IPS DF 19.7 (cell line): ENCODE data around the gene TGM6.
"Not testable (repeated sequence)": the region's sequence is repeated elsewhere in the genome, so short reads cannot be mapped to it uniquely, and the experiment has no call there.

ENCODE experiments used
- DNase-seq: peaks from one replicate; pipeline ENCODE4 v3.0.0-alpha.2; 2013; ENCODE audit warnings: low read depth, low spot score

The TGM6 gene

DNA sequence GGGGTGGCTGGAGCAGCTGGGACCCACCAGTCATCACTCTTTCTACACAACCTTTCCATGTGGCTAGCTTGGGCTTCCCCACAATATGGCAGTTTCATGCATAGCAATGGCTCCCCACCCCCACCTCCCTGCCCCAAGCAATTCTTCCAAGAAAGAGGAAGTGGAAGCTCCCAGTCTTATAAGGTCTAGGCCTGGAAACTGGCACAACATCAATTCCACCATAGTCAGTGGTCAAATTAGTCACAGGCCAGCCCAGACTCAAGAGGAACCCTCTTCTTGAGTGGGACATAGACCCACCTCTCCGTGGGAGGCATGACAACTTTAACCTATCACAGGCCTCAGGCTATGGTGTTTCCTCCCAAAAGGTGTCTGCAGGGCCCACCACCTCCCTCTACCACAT is 17.7 kb downstream of the TGM6 start:
- no peak for DNase-seq

DNA sequence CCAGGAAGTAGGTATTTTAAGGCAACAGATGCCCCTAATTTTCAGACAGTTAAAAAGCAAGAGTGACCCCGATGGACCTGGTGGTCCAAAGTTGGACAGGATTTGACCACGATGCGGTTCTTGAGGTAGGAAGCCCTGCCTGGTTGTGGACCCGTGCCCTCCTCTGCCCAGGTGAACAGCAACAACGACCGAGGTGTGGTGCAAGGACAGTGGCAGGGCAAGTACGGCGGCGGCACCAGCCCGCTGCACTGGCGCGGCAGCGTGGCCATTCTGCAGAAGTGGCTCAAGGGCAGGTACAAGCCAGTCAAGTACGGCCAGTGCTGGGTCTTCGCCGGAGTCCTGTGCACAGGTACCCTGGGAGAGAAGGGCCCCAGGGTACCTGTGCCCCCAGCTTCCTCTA is 18.7 kb downstream of the TGM6 start:
- no peak for DNase-seq

DNA sequence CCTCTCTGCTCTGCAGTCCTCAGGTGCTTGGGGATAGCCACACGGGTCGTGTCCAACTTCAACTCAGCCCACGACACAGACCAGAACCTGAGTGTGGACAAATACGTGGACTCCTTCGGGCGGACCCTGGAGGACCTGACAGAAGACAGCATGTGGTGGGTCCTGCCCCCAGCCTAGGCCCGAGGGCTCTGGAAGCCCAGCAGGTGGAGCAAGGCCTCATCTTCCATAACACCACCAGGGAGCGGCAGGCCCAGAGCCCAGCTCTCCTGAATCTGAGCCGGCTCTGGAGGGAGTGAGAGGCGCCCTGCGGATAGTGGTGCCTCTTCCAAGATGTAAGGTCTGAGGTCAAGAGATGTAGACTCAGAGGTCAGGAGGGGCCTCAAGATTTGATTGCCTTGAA is 19.6 kb downstream of the TGM6 start:
- DNase-seq = no peak

DNA sequence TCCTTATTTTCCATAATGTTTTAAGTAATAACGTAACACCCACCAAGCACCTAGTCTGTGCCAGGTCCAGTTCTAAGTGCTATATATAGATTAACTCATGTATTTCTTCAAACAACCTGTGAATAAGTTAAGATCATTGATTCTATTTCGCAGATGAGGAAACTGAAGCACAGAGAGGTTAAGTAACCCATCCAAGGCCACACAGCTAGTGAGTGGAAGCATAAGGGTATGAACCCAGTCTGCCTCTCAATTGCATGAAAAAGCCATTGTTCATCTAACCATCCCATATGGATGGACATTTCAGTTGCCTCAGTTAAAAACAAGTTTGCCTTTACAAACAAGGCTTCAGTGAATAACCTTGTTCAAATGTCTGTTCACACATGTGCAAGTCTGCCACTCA is 20.8 kb downstream of the TGM6 start:
- DNase-seq = no peak

DNA sequence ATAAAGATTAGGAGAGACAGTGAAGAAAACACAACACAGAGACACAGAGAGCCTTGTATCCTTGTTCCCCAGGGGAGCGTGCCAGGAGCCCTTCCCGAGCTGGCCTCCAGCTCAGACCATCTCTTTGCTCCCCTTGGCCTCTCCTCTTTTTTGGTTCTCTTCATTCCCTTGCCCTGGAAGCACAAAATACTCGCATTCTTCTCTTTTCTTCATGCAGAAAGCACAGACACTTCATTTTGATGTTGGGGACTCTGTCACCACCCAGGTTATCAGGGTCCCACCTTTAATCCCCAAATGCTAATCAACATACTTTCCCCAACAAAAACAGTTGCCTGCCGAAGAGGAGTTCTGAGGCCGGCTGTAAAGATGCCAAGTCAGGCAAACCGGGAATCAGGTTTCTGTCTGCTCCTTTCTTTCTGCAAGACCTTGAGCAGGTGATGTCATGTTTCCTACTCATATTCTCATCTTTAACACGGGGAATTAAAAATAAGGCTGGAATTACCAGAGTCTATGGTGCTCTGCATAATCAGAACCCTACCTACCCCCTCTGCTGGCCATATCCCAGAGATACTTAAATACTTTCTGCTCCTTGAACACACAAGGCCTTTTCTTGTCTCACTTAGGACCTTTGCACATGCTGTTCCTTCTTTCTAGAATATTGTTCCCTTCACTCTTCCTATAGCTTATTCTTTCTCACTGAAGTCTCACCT is 21.7 kb downstream of the TGM6 start:
- DNase-seq = no peak

DNA sequence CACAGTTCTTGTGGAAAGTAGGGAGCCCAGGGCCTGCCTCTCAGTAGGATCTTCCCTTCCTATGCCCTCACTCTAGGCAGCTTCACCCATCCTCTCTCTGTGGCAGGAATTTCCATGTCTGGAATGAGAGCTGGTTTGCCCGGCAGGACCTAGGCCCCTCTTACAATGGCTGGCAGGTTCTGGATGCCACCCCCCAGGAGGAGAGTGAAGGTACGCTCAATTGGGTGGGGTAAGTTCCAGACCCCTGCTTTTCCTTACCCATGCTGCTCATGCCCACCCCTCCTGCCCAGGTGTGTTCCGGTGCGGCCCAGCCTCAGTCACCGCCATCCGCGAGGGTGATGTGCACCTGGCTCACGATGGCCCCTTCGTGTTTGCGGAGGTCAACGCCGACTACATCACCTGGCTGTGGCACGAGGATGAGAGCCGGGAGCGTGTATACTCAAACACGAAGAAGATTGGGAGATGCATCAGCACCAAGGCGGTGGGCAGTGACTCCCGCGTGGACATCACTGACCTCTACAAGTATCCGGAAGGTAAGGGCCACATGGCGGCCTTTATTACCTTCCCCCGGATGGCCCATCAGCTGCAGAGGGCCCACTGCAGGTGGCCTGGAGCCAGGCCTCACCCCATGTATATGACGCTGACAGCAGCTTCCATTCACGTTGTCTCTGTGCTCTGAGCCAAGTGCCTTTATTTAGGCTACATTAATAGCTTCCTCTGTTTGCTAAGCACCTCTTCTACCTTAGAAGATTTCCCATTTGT is 22.8 kb downstream of the TGM6 start:
- no peak for DNase-seq

DNA sequence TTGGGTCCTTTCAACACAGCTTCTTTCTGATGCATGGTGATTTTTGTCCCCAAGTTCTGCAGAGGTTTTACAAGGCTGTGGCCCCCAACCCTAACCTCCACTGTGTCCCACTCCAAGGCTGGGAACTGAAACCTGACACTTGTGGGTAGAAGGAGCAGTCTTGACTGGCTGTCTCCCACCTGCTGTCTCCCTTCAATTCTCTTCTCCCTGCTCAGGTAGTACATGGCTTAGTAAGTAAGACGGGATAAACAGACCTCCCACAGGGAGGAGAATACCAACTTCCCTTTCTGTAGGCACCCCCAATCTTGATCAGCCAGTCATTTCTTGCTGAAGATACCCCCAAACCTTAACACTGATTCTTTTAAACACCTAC is 25.0 kb downstream of the TGM6 start:
- no peak for DNase-seq

DNA sequence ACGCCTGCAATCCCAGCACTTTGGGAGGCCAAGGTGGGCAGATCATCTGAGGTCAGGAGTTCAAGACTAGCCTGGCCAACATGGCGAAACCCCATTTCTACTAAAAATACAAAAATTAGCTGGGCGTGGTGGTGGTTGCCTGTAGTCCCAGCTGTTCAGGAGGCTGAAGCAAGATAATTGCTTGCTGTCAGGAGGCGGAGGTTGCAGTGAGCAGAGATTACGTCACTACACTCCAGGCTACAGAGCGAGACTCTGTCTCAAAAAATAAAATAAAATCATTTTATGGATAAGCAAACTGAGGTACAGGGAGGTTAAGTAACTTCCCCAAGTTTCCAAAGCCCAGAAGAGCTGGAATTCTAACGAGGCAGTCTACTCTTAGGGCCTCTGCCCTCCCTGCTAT is 26.7 kb downstream of the TGM6 start:
- not testable (repeated sequence) for DNase-seq

DNA sequence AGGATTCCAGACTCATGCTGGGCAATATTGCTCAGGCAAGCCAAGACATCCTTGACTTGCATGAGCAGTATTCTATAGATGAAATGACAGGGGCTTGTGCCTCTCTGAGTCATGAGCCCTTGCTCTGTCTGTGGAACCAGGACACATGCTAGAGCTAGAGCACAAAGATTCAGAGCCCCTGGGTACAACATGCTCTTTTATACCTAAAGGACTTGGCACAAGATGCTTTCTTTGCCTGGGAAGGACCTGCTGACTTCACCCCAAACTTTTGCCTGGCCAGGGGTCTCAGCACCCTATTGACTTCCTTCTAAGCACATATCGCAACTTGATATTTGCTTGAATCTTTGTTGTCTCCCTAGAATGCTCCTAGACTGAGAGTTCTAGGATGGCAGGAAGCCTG is 27.4 kb downstream of the TGM6 start:
- DNase-seq = no peak

DNA sequence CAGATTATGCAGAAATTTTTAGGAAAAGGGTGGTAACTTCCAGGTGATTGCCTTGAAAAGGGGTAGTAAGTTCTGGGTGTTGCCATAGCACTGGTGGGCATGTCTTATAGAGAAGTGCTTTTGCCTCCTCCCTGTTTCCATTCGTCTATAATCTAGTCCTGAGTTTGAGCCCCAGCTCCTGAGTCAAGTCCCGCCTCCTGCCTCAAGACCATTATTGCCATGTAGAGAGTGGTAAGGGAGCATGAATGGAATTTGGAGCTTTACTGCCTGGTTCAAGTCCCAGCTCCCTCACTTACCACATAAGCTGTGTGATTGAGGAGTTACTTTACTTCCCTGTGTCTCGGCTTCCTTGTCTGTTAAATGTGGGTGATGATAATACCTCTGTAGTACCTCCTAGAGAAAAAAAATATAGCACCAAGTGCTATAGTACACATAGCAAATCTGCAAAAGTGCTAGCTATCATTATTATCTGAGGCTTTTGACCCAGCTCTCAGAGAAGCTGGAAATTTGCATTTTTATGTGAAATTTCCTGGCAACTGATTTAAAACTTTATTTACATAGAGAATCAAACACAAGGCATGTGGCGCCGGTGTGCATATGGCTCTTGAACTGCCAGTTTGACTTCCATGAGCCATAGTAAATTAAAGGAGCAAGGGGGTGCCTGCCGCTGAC is 36.0 kb downstream of the TGM6 start:
- DNase-seq = no peak

DNA sequence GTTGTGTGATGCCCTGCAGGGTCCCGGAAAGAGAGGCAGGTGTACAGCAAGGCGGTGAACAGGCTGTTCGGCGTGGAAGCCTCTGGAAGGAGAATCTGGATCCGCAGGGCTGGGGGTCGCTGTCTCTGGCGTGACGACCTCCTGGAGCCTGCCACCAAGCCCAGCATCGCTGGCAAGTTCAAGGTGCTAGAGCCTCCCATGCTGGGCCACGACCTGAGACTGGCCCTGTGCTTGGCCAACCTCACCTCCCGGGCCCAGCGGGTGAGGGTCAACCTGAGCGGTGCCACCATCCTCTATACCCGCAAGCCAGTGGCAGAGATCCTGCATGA is 36.5 kb downstream of the TGM6 start:
- no peak for DNase-seq

DNA sequence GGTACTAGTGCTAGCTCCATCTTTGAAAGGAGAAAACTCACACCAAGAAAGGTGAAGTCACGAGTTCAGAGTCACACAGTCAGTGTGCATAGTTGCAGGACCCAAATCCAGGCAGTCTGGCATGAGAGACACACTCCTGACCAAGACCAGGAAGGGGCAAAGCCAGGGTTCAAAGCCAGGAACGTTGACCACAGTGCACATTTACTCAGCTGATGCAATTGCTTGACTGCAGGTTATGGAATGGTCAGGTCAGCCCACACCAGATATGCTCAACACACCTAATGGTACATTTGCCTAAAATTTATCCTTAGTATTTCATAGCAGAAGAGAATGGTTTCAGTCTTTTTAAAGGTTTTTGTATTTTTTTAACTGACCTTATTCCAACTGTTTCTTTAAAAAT is 37.7 kb downstream of the TGM6 start:
- DNase-seq = no peak

DNA sequence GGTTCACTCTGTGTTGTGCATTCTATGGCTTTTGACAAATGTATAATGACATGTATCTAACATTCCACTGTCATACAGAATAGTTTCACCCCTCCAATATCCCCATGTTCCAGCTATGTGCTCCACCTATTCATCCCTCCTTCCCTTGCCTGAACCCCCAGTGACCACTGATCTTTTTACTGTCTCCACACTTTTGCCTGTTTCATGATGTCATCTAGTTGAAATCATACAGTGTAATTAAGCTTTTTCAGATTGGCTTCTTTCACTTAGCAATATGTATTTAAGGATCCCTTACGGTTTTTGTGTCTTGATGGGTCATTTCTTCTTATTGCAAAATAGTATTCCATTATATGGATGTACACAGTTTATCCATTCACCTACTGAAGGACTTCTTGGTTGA is 39.8 kb downstream of the TGM6 start:
- DNase-seq = no peak

DNA sequence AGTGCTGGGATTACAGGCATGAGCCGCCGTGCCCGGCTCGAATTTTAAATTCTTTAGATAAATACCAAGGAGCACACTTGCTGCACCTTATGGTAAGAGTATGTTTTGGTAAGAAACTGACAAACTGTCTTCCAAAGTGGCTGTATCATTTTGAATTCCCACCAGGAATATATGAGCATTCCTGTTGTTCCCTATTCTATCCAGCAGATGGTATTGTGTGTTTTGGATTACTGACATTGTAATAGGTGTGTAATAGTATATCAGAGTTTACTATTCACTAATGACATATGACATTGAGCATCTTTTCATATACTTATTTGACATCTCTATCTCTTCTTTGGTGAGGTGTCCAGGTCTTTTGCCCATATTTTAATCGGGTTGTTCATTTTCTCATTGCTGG is 40.5 kb downstream of the TGM6 start:
- no peak for DNase-seq

DNA sequence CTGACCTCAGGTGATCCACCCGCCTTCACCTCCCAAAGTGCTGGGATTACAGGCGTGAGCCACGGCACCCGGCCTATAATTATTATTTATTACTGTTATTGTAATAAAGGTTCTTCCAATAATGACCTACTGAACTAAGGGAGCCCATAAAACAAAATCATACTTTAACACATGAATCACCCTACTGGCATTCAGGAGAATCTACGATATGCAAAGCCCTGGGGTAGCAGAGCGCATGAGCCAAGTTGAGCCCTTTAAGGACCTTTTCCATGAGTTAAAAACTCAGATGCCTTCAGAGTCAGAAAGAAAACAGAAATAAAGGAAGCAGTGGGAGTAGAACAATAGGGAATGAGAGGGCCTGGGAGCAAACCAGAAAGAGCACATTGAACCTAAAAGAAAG is 48.4 kb downstream of the TGM6 start:
- DNase-seq = no peak

DNA sequence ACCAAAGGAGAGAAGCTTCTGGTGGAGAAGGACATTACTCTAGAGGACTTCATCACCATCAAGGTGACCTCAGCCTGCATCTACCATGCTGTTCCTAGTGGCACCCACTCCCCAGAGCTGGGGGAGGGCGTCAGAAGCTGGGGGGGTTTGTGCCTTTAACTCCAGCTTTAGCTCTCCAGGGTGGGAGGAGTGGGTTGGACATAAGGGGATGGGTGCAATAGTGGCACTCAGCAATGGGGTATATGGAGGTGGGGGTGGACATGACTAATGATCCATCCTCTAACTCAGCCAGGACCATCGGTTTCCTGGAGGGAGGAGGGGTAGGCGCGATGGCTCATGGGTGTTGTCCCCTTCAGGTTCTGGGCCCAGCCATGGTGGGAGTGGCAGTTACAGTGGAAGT is 49.8 kb downstream of the TGM6 start:
- DNase-seq = no peak

DNA sequence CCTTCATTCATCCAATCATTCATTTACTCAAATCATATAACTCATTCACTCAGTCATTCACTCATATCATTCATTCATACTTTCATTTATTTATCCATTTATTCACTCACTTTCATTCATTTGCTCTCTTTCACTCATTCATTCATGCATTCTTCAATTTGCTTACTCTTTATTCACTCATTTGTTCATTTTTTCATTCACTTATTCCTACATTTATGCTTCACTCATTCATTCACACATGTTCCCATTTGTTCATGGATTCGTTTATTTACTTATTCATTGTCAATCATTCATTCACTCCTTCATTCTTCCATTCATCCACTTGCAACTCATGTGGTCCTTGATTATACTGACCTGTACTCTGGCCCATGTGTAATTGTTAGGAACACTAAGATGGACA is 50.5 kb downstream of the TGM6 start:
- DNase-seq = no peak

DNA sequence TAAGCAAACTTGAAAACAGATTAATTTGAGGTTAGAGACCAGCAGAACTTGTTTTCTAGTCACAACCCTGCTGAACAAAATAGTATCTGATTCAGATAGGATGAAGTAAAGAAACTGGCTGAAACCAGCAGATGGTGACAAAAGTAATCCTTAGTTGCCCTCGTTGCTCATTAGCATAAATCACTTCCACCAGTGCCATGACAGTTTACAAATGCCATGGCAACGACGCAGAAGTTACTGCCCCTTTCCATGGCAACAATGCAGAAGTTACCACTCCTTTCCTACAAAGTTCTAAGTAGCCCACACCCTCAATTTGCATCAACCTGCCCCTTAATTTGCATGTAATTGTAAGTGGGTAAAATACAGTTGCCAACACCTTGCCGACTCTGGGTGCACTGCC is 66.1 kb downstream of the TGM6 start:
- peak; percentile 28 for DNase-seq

DNA sequence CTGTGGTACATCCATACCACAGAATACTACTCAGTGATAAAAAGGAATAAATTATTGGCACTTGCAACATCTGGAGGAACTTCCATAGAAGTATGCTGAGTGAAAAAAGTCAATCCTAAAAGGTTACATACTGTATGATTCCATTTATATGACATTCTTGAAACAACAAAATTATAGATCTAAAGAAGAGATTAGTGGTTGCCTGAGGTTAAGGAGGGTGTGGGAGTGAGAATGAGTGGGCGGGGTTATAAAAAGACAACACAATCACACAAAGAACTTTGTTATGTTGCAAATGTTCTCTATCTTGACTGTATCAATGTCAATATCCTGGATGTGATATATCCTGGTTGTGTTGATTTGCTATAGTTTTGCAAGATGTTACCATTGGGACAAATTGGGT is 68.7 kb downstream of the TGM6 start:
- no peak for DNase-seq

DNA sequence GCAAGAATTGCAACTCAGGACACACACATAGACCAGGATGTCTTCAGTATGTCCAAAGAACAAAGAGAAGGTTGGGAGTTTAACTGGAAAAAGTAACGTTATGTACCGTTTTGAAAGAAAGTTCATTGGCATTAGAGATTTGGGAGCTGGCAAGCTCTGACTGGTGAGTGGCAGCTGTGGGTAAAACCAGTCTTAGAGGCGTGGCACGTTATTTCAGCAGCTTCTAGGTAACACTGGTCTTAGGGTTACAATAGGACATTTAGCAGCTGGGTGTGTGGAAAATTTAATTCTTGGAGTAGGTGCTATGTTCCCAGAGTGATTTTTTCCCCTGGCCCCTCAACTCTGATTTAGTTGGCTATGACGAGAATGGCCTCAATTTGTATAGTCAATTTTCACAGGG is 70.7 kb downstream of the TGM6 start:
- DNase-seq = no peak

DNA sequence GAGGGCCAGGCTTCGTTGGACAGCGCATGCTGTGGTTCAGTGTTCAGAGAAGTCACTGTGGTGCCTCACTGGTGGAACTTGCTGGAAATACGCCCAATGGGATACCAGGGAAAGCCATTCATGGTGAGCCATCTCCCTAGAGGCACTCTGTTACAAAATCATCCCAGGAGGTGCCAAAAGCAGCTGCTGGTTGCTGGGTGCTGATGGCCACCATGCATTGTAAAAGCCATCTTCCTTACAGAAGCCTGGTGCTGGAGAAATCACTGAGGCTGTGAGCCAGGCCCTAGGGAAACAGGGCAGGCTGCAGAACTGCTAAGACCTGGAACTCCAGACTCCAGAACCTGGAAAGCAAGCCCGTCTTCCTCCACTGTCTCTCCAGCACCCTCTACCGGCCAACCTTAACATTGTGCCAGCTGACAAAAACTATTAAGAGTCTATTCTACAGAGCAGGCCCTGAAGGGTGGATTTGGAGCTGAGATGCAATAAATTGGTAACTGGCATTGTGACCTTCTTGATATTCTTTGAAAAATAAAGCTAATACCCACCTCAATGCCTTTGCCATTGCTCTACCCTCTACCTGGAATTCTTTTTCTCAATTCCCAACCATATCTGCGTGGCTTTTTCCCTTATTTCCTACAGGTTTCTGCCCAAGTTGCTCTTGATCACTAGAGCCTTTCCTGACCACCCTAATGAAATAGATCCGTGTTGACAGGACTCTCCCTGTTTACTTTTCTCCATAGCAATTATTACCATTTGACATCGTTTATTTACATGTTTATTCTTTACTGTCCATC is 71.4 kb downstream of the TGM6 start:
- peak; percentile 38 for DNase-seq

DNA sequence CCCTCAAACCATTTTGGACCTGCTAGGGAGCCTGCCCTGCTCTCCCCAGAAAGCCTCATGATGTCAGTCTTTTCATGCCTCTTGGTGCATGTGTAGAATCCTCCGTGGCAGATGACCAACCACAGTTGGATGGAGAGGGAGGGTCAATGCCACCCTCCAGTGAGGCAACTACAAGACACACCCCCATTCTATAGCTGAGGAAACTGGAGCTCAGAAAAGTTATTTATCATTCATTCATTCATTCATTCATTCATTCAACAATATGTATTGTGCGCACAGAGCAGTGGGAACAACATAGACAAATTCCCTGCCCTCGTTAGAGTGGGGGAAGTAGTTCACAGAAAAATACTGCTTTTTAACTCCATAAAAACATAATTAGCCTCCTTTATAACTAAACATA is 73.1 kb downstream of the TGM6 start:
- DNase-seq = no peak
